PC-3 (cell line): ENCODE results near the gene PCDHGA10.

Source experiments
- CTCF ChIP-seq: fragments of 300-600 bp; sonication (generic); conservative IDR thresholded peaks from 2 replicates; pipeline ENCODE4 v1.5.1; 2017; ENCODE audit warnings: antibody characterized with exemption, low read depth, mild to moderate bottlenecking, low read length
- EZH2 ChIP-seq: fragments of 300-600 bp; sonication (generic); IDR thresholded peaks from one replicate; pipeline ENCODE4 v1.6.1; 2017; ENCODE audit warnings: antibody characterized with exemption, mild to moderate bottlenecking, low read length; ENCODE audit not compliant: unreplicated experiment
- EZH2phosphoT487 ChIP-seq: fragments of 300-600 bp; sonication (generic); IDR thresholded peaks from 2 replicates; pipeline ENCODE4 v1.6.1; 2018; ENCODE audit warnings: mild to moderate bottlenecking, antibody characterized with exemption, low read length, borderline replicate concordance

GRCh38 chr5:141431286-141431685, 18.5 kb downstream of the PCDHGA10 start:
- TF ChIP-seq CTCF, result no peak
- TF ChIP-seq EZH2, result no peak
- TF ChIP-seq EZH2phosphoT487, result no peak
